GM23338 (cell line): ENCODE data around the gene ZNF787.

ENCODE experiments used
- CTCF ChIP-seq, 2 experiments: fragments of 200-600 bp in 1 of 2; sonication (generic) in 1 of 2; conservative IDR thresholded peaks; 2 replicates each; pipeline versions ENCODE4 v1.5.1 to v1.6.1; 2016 to 2017; ENCODE audit warnings: antibody characterized with exemption in 2 of 2, low read depth in 2 of 2, mild to moderate bottlenecking in 2 of 2, moderate library complexity in 1 of 2
- POLR2AphosphoS5 ChIP-seq: IDR thresholded peaks from 2 replicates; pipeline ENCODE4 v1.6.1; 2016; ENCODE audit warnings: antibody characterized with exemption, low read depth

- no peak for TF ChIP-seq CTCF (conservative IDR thresholded peaks at IDR 0.05; ENCODE audit: low read depth in 2 of 2)
- TF ChIP-seq POLR2AphosphoS5 = no peak
These were observed 24.4 kb downstream of the ZNF787 start for GRCh38 chr19:56096665-56097064.
